ENCODE data around the gene CIROP.

GRCh38 chr14:23085458-23085857, 19.3 kb downstream of the CIROP start:
- TF ChIP-seq CTCF (conservative IDR thresholded peaks at IDR 0.05): no peak
- TF ChIP-seq ZFX (IDR thresholded peaks at IDR 0.05): no peak
